Right atrium auricular region (tissue), 2 donors: ENCODE measurements around the gene MMP20. TPM values are rescaled to one million over a fixed set of nuclear protein-coding genes. Genes with fewer than 3 reads are reported as not detected.

ENCODE experiments used
- DNase-seq: peaks from one replicate; pipeline ENCODE4 v3.0.0-alpha.2; 2019; ENCODE audit warnings: low spot score
- H3K27ac ChIP-seq, 2 donors: fragments of 200-600 bp; sonication (generic); 1 replicate in 1 of 2; 2 replicates in 1 of 2; pipeline ENCODE4 v1.5.1; 2016 to 2019
- H3K27me3 ChIP-seq, 2 donors: fragments of 200-600 bp; sonication (generic); one replicate each; pipeline versions ENCODE4 v1.5.1 to v1.6.0; 2017 to 2019
- H3K36me3 ChIP-seq: fragments of 200-600 bp; sonication (generic); one replicate; pipeline ENCODE4 v1.5.1; 2016
- H3K4me1 ChIP-seq, 2 donors: fragments of 200-600 bp; sonication (generic); one replicate each; pipeline versions ENCODE4 v1.5.1 to v1.6.0; 2017 to 2019
- H3K4me3 ChIP-seq, 2 donors: fragments of 200-600 bp; sonication (generic); 1 replicate in 1 of 2; 2 replicates in 1 of 2; pipeline ENCODE4 v1.5.1; 2017 to 2019; ENCODE audit warnings: mild to moderate bottlenecking in 1 of 2, moderate library complexity in 1 of 2
- H3K9me3 ChIP-seq, 2 donors: fragments of 200-600 bp; sonication (generic); one replicate each; pipeline ENCODE4 v1.5.1; 2019
- total RNA-seq, 2 donors: library from RNA; depleted of rRNA; stranded (reverse); fragments of >200 nt; gene quantifications; one replicate each; pipeline ENCODE4 v1.1.0, GENCODE V29; 2016
- TF ChIP-seq, protein P1 (sequence below), 2 donors: fragments of 200-600 bp; sonication (generic); IDR thresholded peaks; one replicate each; pipeline ENCODE4 v1.5.1; 2019; ENCODE audit warnings: antibody characterized with exemption in 2 of 2

MMP20 gene
- total RNA-seq, 2 donors from 2014 or later = not detected

GRCh38 chr11:102573851-102574250 is 51.3 kb downstream of the MMP20 start:
- H3K4me1 ChIP-seq = no peaks in the 10 kb centered on the region
- DNase-seq = no peak
- no peaks in the 10 kb centered on the region for H3K27me3 ChIP-seq
- H3K36me3 ChIP-seq = no peaks in the 10 kb centered on the region
- no peak overlapping the region for H3K4me3 ChIP-seq
- TF ChIP-seq, protein P1, sequence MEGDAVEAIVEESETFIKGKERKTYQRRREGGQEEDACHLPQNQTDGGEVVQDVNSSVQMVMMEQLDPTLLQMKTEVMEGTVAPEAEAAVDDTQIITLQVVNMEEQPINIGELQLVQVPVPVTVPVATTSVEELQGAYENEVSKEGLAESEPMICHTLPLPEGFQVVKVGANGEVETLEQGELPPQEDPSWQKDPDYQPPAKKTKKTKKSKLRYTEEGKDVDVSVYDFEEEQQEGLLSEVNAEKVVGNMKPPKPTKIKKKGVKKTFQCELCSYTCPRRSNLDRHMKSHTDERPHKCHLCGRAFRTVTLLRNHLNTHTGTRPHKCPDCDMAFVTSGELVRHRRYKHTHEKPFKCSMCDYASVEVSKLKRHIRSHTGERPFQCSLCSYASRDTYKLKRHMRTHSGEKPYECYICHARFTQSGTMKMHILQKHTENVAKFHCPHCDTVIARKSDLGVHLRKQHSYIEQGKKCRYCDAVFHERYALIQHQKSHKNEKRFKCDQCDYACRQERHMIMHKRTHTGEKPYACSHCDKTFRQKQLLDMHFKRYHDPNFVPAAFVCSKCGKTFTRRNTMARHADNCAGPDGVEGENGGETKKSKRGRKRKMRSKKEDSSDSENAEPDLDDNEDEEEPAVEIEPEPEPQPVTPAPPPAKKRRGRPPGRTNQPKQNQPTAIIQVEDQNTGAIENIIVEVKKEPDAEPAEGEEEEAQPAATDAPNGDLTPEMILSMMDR (IDR thresholded peaks at IDR 0.05) = no peak
- no peak overlapping the region for H3K27ac ChIP-seq
- no peaks in the 10 kb centered on the region for H3K9me3 ChIP-seq

DNA sequence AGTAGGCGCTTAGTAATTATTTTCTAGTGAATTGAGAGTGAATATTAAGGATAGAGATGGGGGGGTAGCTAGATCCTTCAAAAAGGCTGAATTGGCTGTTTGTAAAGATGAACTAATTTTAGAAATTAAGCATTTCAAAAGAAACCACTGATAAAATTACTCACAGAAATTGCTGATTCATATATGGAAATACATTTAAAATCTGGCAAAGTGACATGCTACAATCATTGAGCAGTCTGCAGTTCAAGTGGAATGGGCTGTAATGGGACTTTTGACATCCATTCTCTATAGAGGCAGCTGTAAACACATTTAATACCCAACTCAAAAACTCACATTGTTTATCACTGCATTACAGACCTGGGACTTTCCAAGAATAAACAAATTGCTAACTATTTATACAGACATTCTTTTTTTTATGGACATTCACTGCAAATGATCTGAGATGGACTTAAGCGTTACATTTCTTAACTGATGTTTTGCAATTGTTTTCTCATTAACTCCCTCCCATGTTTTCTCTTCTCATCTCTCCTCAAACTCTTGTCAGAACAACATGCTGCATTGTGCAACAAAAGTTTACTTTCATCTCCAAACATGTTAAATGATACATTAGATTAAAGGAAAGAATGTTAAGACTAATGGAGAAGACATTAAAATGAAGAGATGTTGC is 52.4 kb downstream of the MMP20 start:
- no peaks in the 10 kb centered on the region for H3K9me3 ChIP-seq

DNA sequence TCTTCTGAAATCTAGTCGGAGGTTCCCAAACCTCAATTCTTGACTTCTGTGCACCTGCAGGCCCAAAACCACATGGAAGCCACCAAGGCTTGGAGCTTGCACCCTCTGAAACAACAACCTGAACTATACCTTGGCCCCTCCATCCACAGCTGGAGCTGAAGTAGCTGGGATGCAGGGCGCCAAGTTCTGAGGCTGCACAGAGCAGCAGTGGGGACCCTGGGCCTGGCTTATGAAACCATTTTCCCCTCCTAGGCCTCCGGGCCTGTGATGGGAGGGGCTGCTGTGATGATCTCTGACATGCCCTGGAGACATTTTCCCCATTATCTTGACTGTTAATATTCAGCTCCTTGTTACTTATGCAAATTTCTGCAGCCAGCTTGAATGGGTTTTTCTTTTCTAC is 56.3 kb downstream of the MMP20 start:
- TF ChIP-seq, protein P1 (IDR thresholded peaks at IDR 0.05) = no peak
- Histone ChIP-seq H3K27ac (no peak overlapping the region), H3K9me3 (no peaks in the 10 kb centered on the region), H3K36me3 (no peaks in the 10 kb centered on the region), H3K4me1 (no peaks in the 10 kb centered on the region), H3K4me3 (no peak overlapping the region), H3K27me3 (no peaks in the 10 kb centered on the region)
- DNase-seq = no peak

More for the DNA sequence above, 52.4 kb downstream of the MMP20 start:
- Histone ChIP-seq H3K27ac (no peak overlapping the region), H3K36me3 (no peaks in the 10 kb centered on the region), H3K4me3 (no peak overlapping the region), H3K4me1 (no peaks in the 10 kb centered on the region), H3K27me3 (no peaks in the 10 kb centered on the region)
- DNase-seq = no peak
- TF ChIP-seq, protein P1 (IDR thresholded peaks at IDR 0.05) = no peak

GRCh38 chr11:102566112-102566511 is 59.0 kb downstream of the MMP20 start:
- DNase-seq = no peak
- no peak overlapping the region for H3K27ac ChIP-seq
- H3K36me3 ChIP-seq = no peaks in the 10 kb centered on the region
- TF ChIP-seq, protein P1 (IDR thresholded peaks at IDR 0.05) = no peak
- no peaks in the 10 kb centered on the region for H3K4me1 ChIP-seq
- H3K4me3 ChIP-seq = no peak overlapping the region
- H3K27me3 ChIP-seq = no peaks in the 10 kb centered on the region
- H3K9me3 ChIP-seq = no peaks in the 10 kb centered on the region

DNA sequence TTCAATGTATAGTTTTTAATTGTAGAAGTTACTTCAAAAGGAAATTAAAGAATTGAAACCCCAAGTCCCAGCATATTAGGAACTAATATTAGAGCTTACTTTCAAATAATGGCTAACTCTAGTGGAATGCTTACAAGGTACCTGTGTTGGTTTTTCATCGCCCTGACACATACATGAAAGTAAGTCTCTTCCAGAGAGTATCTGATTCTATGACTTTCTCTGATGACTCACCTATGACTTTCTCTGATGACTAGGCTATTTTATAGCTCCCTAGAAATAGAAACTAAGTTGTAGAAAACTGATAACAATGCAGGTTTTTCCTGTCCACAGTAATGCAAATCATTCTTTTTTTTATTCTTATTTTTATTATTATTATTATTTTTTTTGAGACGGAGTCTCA is 61.0 kb downstream of the MMP20 start:
- DNase-seq = no peak
- no peaks in the 10 kb centered on the region for H3K27me3 ChIP-seq
- H3K36me3 ChIP-seq = no peaks in the 10 kb centered on the region
- TF ChIP-seq, protein P1 (IDR thresholded peaks at IDR 0.05) = no peak
- no peak overlapping the region for H3K4me3 ChIP-seq
- no peaks in the 10 kb centered on the region for H3K4me1 ChIP-seq
- H3K27ac ChIP-seq = no peak overlapping the region
- H3K9me3 ChIP-seq = no peaks in the 10 kb centered on the region

DNA sequence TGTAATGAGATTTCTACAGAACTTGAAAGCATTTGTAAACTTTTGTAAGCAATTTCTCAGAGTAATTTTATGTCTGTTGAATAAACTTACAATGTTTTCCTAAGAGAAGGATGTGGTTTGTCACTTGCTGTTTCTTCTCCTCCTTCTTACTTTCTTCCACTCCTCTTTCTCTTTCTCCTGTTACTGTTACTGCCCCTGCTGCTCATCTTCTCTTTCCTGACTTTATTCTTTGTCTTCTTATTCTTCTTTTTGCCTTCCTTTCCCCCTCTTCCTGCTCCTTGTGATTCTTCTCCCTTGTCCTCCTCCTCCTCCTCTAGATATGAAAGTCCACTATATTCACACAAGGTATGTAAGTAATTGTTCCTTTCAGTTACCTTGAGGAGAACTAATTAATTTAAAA is 63.5 kb downstream of the MMP20 start:
- DNase-seq = no peak
- Histone ChIP-seq H3K36me3 (no peaks in the 10 kb centered on the region), H3K27me3 (no peaks in the 10 kb centered on the region), H3K4me3 (no peak overlapping the region), H3K27ac (no peak overlapping the region), H3K9me3 (no peaks in the 10 kb centered on the region), H3K4me1 (no peaks in the 10 kb centered on the region)
- TF ChIP-seq, protein P1 (IDR thresholded peaks at IDR 0.05) = no peak
